Retinal pigment epithelial cell (primary cell): ENCODE measurements around the gene SPTSSB.

Source experiments
- DNase-seq: peaks from one replicate; pipeline ENCODE4 v3.0.0-alpha.2; 2010; ENCODE audit warnings: low read depth
- H3K4me3 ChIP-seq: 2 replicates; pipeline ENCODE4 v1.5.1; 2011; ENCODE audit warnings: mild to moderate bottlenecking, low read length, control low read depth, moderate library complexity
- CTCF ChIP-seq: conservative IDR thresholded peaks from 2 replicates; pipeline ENCODE4 v1.5.1; 2011; ENCODE audit warnings: low read depth, low read length, control low read depth, inconsistent platforms

SPTSSB gene

DNA sequence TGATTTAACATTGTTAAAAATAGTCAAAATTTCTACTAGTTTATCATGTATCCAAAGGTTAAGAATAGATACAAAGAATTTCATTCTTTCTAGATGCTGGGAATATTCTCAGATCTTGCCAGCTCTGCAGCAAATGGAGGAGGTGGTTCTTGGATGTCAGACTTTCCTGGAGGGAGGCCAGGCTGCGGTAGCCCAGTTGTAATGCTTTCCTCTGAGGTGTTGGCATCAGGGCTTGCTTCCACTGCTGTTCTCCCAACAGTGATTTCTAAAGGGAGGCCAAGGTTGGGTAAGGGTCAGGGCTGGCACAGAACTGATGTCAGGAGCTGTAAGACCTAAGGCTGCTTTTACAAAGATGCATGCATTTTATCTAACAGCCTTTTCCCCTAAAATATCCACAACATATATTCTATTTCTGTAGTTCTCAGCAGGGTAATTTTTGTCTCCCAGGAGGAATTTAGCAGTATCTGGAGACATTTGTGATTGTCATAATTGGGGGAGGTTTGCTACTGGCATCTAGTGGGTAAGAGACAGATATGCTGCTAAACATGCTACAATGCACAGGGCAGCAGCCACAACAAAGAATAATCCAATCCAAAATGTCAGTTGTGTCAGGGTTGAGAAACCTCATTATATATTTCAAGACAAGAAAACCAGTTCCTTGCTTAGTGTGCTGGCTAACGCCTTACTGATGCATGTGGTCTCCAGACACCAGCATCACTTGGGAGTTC is 42.0 kb upstream of the SPTSSB start:
- TF ChIP-seq CTCF = no peak
- DNase-seq = peak; percentile 54
- no peak overlapping the region for H3K4me3 ChIP-seq

GRCh38 chr3:161412123-161412522 is 40.8 kb upstream of the SPTSSB start:
- no peak for DNase-seq
- no peak overlapping the region for H3K4me3 ChIP-seq
- no peak for TF ChIP-seq CTCF

- no peak overlapping the region for H3K4me3 ChIP-seq
- DNase-seq = no peak
- no peak for TF ChIP-seq CTCF
These were observed 38.5 kb upstream of the SPTSSB start for GRCh38 chr3:161409858-161410257.

- DNase-seq = no peak
- TF ChIP-seq CTCF = peak; percentile 70
- H3K4me3 ChIP-seq = no peak overlapping the region
These were observed 37.8 kb upstream of the SPTSSB start for GRCh38 chr3:161409069-161409468.

- H3K4me3 ChIP-seq = no peak overlapping the region
- DNase-seq = no peak
- no peak for TF ChIP-seq CTCF
These were observed 35.6 kb upstream of the SPTSSB start for GRCh38 chr3:161406594-161407555.

DNA sequence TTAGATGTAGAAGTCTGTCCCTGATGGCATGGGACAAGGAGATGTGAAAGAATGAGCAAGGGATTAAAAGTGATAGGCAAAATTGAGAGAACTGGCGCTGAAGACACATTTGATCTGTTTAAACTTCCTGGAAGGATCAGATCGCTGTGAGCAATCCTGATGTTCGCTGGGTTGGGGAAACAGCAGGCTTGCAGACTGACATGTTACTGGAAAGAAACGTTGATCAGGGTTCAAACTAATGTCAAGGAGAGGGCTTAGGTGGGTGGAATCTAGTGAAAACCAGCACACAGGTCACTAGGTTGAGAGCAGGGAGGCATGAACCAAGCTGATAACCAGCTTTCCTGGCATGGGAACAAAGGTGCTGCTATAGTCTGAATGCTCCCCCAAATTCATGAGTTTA is 34.5 kb upstream of the SPTSSB start:
- no peak for TF ChIP-seq CTCF
- H3K4me3 ChIP-seq = no peak overlapping the region
- no peak for DNase-seq
